Progenitor cell of endocrine pancreas (in vitro differentiated cells): Measurements from ENCODE around the gene ZNF503. TPM values are rescaled to one million over a fixed set of nuclear protein-coding genes. Genes with fewer than 3 reads are reported as not detected.

Source experiments
- DNase-seq: peaks from one replicate; pipeline ENCODE4 v3.0.0; 2021; ENCODE audit warnings: low spot score; ENCODE audit not compliant: unreplicated experiment
- H3K27ac Mint-ChIP-seq: 2 replicates; pipeline ENCODE4 v1.8.0; 2021; ENCODE audit warnings: mild to moderate bottlenecking, moderate library complexity, mixed read lengths
- H3K27me3 Mint-ChIP-seq: 2 replicates; pipeline ENCODE4 v1.8.0; 2021; ENCODE audit warnings: mixed read lengths
- H3K36me3 Mint-ChIP-seq: 2 replicates; pipeline ENCODE4 v1.8.0; 2022; ENCODE audit warnings: mixed read lengths; ENCODE audit not compliant: insufficient read depth
- H3K4me1 Mint-ChIP-seq: 2 replicates; pipeline ENCODE4 v1.8.0; 2021; ENCODE audit warnings: low read depth, mixed read lengths
- H3K4me3 Mint-ChIP-seq: 2 replicates; pipeline ENCODE4 v1.8.0; 2021; ENCODE audit warnings: low read depth, mild to moderate bottlenecking, moderate library complexity, mixed read lengths
- H3K9me3 Mint-ChIP-seq: 2 replicates; pipeline ENCODE4 v1.8.0; 2021; ENCODE audit warnings: low read depth, mixed read lengths
- total RNA-seq: library from RNA; stranded (reverse); gene quantifications from 2 replicates; pipeline ENCODE4 v1.2.1, GENCODE V29; 2021
- TF ChIP-seq, protein P1 (sequence below): fragments of 200-600 bp; sonication (generic); IDR thresholded peaks from one replicate; pipeline ENCODE4 v1.5.0; 2021; ENCODE audit warnings: antibody characterized with exemption, mild to moderate bottlenecking; ENCODE audit not compliant: unreplicated experiment

The ZNF503 gene
- total RNA-seq, 1 donor from 2014 or later: 33.7 TPM

DNA sequence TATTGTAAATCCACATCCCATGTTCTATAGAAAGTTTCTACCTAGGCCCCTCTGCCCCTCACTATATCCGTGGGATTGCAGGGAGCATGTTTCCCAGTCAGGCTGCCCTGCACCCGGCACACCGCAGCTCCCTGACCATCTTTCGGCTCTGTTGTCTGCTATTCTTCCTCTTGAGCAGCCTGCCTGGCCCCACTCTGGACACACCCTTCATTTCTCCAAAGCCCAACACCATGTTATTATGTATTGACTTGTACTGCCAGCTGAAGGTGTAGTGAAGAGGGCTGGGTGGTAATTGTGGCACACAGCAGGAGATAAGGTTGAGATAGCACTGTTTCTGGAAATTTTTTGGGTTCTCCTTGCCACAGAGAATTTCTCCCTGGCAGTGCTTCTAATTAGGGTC is 39.6 kb upstream of the ZNF503 start:
- peaks cover 2% of the 10 kb centered on the region for H3K4me1 Mint-ChIP-seq
- H3K4me3 Mint-ChIP-seq: no peak overlapping the region
- TF ChIP-seq, protein P1, sequence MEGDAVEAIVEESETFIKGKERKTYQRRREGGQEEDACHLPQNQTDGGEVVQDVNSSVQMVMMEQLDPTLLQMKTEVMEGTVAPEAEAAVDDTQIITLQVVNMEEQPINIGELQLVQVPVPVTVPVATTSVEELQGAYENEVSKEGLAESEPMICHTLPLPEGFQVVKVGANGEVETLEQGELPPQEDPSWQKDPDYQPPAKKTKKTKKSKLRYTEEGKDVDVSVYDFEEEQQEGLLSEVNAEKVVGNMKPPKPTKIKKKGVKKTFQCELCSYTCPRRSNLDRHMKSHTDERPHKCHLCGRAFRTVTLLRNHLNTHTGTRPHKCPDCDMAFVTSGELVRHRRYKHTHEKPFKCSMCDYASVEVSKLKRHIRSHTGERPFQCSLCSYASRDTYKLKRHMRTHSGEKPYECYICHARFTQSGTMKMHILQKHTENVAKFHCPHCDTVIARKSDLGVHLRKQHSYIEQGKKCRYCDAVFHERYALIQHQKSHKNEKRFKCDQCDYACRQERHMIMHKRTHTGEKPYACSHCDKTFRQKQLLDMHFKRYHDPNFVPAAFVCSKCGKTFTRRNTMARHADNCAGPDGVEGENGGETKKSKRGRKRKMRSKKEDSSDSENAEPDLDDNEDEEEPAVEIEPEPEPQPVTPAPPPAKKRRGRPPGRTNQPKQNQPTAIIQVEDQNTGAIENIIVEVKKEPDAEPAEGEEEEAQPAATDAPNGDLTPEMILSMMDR: no peak
- DNase-seq: no peak
- no peak overlapping the region for H3K27ac Mint-ChIP-seq
- H3K9me3 Mint-ChIP-seq: peaks cover 24% of the 10 kb centered on the region
- H3K27me3 Mint-ChIP-seq: peaks cover 34% of the 10 kb centered on the region
- peaks cover 18% of the 10 kb centered on the region for H3K36me3 Mint-ChIP-seq

DNA sequence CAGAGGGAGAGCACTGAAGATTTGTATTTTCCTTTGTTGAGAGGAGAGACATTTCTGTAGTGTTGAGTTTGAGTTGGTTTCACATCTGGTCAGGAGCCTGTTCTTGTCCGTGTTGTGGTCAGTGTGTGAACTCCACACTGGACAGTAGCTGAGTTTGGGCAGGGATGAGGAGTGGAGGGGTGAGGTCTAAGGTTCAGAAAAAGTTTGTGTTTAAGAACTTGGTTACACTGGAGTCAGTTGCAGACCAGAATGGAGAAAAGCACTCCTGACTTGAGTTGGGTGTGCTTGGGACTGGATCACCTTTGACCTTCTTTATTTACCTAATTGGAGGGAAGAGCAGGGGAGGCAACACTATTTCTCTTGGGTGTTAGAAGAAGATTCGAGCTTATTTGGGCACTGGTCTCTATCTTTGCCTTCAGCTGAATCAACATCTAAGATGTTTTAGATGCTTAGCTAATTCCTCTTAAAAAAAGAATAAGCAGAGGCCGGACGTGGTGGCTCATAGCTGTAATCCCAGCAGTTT is 38.8 kb upstream of the ZNF503 start:
- peaks cover 39% of the 10 kb centered on the region for H3K27me3 Mint-ChIP-seq
- H3K27ac Mint-ChIP-seq: no peak overlapping the region
- H3K4me3 Mint-ChIP-seq: no peak overlapping the region
- H3K9me3 Mint-ChIP-seq: peaks cover 21% of the 10 kb centered on the region
- TF ChIP-seq, protein P1: no peak
- peaks cover 18% of the 10 kb centered on the region for H3K36me3 Mint-ChIP-seq
- H3K4me1 Mint-ChIP-seq: no peaks in the 10 kb centered on the region
- DNase-seq: no peak

DNA sequence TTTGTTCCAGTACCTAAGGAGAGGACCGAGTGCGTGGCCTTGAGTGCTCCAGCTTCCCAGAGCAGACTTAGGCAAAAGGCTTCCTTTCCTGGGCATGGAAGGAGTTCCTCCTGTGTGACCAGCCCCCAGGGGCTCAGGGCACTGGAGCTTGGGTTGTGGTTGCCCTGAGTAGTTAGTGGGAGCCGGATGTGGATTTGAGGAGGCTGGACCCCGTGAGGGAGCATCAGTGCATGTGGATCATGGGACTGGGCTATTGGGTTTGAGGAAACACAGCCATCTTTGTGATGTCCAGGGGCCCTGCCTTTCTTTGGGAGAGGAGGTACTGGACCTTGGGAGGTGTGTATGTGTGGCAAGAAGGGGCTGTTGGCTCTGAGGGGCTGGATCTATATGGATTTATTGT is 38.2 kb upstream of the ZNF503 start:
- Mint-ChIP-seq H3K9me3 (peaks cover 21% of the 10 kb centered on the region), H3K27me3 (peaks cover 44% of the 10 kb centered on the region), H3K27ac (no peak overlapping the region), H3K36me3 (peaks cover 20% of the 10 kb centered on the region), H3K4me3 (no peak overlapping the region), H3K4me1 (no peaks in the 10 kb centered on the region)
- no peak for DNase-seq
- TF ChIP-seq, protein P1: no peak

DNA sequence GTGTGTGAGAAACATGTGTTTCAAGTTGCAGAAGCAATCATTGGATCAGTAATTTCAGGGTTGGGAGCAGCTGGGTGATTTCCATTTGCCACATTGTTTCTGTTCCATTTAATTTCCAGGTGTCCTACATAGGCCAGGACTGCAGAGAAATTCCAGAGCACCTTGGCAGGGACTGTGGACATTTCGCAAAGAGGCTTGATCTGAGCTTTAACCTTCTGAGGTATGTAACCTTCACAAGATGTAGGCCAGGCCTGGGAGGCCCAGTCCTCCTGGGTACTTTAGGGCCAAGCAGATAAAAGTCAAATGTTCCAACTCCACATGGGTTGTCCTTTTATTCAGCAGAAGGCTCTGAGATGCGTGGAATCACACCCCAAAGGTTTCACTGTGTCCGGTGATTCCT is 36.7 kb upstream of the ZNF503 start:
- Mint-ChIP-seq H3K27me3 (peaks cover 60% of the 10 kb centered on the region), H3K27ac (no peak overlapping the region), H3K4me3 (no peak overlapping the region), H3K36me3 (peaks cover 13% of the 10 kb centered on the region), H3K4me1 (no peaks in the 10 kb centered on the region), H3K9me3 (peaks cover 10% of the 10 kb centered on the region)
- no peak for DNase-seq
- TF ChIP-seq, protein P1: no peak

DNA sequence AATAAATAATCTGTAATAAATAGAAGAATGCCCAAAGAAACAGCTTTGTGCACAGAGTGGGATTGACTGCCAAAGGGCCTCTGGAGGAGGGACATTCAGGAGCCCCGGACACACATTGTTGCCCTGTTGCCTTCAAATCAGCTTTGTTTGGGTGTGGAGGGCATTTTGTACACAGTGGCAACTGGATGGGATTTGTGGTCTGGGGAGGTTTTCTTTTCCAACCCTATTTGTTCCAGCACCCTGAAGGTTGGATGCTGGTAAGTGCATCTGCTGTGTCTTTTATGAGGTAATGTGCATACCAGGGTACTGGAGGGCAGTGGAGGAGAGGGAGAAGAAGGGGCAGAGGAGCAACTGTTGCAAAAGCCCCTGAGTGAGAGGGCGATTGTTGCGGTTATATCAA is 36.1 kb upstream of the ZNF503 start:
- Mint-ChIP-seq H3K27ac (no peak overlapping the region), H3K4me3 (no peak overlapping the region), H3K27me3 (peaks cover 66% of the 10 kb centered on the region), H3K4me1 (no peaks in the 10 kb centered on the region), H3K9me3 (peaks cover 6% of the 10 kb centered on the region), H3K36me3 (peaks cover 11% of the 10 kb centered on the region)
- DNase-seq: no peak
- TF ChIP-seq, protein P1: no peak
